ENCODE results near the gene RIPK4. TPM values are rescaled to one million over a fixed set of nuclear protein-coding genes. Genes with fewer than 3 reads are reported as not detected.

Gene RIPK4
- total RNA-seq, 1 experiment from 2014 or later: not detected

DNA sequence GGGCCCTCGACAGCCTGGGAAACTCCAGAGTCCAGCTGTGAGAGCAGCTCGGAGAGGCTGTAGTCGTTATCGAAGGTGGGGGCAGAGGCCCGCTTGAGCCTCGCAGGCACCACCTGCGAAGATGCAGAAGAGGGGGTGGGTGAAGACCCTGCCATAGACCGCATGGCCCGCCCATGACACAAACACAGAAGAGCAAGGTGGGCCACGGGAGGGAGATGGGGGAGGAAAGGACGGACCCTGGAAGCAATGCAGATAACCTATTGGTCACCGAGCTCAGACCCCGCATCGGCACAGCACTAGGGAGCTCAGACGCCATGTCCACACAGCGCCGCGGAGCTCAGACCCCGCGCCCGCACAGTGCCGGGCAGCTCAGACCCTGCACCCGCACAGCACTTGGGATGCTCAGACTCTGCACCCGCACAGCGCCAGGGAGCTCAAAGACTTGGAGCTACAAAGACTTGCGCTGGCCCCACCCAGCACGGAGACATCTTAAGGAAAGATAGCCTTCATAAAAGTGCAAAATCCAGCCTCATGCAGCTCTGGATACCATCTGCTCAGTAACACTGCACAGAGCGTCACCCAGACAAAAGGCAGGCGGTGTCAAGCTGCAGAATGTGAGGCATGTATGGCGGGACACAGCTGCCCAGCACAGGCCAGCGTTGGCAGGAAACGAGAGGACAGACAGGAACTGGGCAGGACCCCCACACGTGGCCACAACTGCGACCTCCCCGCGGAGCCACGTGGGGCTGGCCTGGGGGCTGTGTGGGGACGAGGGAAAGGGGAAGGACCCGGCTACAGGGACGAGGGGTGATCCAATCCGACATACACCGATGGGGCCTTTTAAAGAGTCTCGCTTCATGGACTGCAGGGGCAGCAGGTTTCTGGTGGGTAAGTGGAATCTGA, 22.6 kb downstream of the RIPK4 start:
- no peak for DNase-seq (ENCODE audit: low spot score)
- in situ Hi-C loops (cut with HindIII; ENCODE audit: low sequenced_read_pairs): no loop called here

DNA sequence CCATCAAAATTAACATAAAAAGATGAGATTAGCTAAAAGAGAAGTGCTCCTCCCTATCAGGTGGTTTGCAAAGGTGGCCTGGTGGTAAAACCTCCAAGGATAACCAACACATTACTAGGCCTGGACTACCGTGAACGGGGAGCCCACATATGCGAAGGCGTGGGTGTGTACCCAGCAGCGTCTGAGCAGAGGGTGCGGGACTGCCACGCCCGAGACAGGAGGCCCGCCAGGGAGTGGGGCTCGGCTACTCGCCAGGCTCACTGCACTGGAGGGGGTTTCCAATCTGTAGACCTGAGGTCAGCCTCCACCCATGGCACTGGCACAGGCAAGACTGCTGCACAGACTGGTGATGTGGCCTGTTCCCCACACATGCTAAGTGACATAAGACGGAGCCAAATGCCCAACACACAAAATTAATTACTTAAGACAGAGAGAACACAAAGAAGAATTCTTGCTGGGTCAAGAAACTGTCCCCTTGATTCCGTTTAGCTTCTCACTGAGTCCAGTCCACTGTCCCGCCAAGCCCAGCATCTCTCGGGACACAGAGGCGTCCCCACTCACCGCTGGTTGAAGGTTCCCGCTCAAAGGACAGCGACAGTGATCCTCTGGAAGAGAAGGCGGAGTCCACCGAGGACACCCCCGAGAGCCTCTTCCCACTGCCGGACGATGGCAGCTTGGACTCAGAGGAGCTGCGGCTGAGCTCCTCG, 23.4 kb downstream of the RIPK4 start:
- in situ Hi-C loops (cut with HindIII; ENCODE audit: low sequenced_read_pairs): no loop called here
- no peak for DNase-seq (ENCODE audit: low spot score)

DNA sequence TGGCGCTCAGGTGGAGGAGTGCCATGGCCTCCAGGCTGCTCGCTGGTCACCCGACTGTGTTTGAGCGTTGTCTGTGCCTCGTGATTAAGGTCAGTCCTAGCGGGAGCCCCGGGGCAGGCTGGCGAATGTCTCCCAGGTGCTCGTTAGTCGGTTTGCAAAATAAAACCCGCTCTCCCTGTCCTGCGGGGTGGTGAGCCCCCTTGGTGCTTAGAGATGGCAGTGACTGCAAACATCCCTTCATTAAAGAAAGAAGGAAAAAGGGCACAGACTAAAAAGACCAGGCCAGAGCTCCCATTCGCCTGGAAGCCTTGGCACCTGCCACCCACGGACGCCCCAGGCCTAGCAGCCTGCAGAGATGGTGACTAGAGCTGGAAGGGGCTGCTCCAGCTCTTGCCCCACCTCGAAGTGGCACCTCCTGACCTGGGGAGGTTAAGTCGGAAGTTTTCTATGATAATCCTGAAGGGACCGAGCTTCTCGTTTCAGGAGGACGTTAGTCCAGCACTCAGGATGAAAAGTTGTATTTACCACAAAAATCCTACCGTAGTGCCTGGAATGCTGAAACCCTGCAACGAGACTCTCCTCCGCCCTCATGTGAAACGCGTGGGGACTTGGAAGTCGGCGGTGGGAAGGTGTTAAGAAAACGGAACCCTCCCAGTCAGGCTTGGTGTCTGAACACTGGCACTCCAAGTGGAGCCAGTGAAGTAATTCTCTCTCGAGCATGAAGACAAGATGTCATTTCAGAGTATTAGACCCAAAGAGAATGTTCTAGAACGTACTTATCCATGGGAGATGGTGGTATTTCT, 24.6 kb downstream of the RIPK4 start:
- in situ Hi-C loops (cut with HindIII; ENCODE audit: low sequenced_read_pairs): no loop called here
- DNase-seq (ENCODE audit: low spot score): no peak

DNA sequence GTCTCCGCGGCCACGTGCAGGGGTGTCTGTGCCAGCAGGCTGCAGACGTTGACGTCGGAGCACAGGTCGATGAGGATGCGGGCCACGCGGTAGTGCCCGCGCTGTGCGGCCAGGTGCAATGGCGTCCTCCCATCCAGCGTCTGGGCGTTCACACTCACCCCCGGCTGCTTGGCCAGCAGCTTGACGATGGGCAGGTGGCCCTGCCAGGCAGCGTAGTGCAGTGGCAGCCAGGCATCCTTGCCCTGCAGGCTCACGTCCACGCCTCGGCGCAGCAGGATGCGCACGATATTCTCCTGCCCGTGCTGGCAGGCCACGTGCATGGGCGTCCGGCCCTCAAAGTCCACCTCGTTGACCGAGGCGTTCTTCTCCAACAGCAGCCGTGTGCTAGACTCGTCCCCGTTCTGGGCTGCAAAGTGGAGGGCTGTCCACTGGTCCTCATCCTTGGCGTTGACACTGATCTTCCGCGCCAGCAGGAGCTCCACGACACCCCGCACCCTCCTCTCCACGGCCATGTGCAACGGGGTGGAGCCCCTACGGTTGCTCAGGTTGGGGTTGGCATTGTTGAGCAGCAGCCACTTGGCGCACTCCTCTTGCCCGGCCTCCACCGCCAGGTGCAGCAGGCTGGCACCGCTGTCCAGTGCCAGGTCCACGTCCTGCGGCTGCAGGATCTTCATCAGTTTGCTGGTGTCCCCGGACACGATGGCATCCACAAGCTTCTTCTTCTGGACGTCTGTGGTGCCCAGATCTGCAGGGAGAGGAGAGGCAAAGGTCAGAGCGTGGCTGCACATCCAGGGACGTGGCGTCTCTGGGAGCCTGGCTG, 25.4 kb downstream of the RIPK4 start:
- no peak for DNase-seq (ENCODE audit: low spot score)

DNA sequence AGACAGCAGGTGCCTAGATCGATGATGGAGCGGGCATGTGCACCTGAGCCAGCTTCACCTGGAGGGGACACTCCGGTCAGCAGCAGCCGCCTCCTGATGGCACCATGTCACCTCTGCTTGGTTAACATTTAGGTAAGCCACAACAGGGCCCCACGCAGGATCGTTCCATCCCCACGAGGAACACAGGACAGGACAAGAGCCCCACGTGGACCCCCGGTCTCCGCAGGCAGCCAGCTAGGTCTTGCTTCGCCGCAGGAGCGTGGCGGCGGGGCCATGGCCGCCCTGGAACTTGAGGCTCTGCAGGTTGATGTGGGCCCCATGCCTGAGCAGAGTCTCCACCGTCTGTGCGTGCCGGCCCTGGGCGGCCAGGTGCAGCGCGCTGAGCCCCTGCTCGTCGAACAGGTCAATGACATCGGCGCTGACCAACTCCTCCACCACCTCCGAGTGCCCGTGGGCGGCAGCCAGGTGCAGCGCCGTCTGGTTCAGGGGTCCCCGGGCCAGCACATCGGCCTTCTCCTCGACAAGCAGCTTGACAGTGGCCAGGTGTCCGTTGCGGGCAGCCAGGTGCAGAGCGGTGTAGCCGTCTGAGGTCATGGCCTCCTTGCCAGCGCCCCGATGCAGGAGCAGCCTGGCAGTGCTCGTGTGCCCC, 26.1 kb downstream of the RIPK4 start:
- in situ Hi-C loops (cut with HindIII; ENCODE audit: low sequenced_read_pairs): no loop called here

More for the DNA sequence above, 25.4 kb downstream of the RIPK4 start:
- in situ Hi-C loops (cut with HindIII; ENCODE audit: low sequenced_read_pairs): no loop called here

DNA sequence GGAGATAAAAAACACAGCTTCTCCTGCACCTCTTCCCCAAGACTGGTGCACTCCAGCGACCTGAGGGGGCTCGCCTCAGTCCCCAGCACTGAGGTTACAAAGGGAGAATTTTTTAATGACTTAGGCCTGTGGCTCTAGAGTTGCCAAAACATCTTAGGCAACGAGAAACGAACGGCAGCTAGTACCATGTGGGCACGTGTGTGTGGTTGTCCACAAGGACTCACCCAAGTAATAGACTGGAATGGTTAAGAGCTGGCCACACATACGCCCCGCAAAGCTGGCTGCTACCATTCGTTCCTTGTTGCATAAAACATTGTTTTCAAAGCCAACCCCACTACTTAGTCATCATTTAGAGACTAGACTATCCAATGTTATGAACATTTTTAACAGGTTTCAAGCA, 26.9 kb downstream of the RIPK4 start:
- in situ Hi-C loops (cut with HindIII; ENCODE audit: low sequenced_read_pairs): no loop called here
- DNase-seq (ENCODE audit: low spot score): no peak

More for the DNA sequence above, 26.1 kb downstream of the RIPK4 start:
- no peak for DNase-seq (ENCODE audit: low spot score)

DNA sequence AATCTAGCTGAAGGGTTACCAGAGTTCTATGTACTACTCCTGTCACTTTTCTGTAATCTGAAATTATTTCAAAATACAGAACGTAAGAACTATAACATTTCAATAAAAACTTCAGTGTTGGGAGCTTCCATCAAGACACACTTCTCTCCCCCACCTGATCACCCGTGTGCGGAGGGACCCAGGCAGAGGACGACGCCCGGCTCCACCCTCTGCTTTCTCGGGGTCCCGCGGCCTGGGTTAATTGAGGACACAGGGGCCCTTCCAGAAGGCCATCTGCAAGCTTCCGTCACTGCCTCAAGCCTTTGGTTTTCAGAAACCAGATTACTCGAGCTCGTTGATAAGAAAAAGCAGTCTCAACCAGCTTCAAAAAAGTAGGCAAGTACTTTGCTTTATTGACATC, 27.8 kb downstream of the RIPK4 start:
- in situ Hi-C loops (cut with HindIII; ENCODE audit: low sequenced_read_pairs): no loop called here
- DNase-seq (ENCODE audit: low spot score): no peak

DNA sequence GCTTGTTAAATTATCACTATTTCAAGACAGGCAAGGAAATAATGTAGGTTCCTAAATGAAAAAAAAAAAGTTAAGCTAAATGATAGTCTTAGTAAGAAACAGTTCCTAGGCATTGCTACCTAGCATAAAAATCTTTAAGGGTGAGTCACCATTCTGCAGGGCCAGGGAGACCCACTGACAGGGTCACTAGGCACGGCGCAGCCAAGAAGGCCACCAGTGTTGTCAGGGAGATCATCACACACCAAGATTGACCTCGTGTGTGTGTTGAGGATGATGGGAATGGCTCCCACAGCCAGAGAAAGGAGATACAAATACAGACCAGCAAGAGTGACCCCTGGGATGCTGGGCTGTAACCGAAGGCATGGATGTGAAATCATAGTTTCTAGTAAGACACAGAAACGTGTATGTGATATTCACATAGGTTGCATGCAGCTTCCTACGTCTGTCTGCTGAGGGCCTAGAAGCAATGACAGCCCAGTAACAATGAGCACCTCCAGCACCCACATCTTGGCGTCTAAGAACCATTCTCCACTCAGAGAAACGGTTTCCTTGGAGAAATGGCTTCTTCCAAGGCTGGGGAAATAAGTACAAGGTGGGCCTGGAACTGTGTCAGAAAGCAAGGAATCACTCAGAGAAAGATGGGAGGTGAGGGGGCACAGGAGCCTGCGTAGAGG, 29.1 kb downstream of the RIPK4 start:
- in situ Hi-C loops (cut with HindIII; ENCODE audit: low sequenced_read_pairs): no loop called here
- no peak for DNase-seq (ENCODE audit: low spot score)

DNA sequence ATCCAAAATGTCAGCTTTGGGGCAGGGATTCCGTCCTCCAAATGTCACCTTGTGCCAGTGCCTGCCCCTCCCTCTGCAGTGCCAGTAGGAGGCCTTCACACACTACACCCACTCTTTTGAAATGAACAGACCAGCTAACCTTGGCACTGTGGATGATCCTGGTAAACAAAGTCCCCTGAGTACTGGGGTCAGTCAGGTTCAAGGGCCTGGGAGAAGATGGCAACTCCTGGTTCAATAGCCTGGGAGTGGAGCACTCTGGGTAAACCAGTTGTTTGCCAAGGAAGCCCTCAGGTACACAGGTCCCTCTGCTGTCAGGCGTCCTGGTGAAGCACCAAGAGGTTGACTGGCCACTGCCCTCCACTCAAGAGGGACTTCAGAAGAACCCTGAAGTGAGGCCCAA, 30.4 kb downstream of the RIPK4 start:
- in situ Hi-C loops (cut with HindIII; ENCODE audit: low sequenced_read_pairs): no loop called here

DNA sequence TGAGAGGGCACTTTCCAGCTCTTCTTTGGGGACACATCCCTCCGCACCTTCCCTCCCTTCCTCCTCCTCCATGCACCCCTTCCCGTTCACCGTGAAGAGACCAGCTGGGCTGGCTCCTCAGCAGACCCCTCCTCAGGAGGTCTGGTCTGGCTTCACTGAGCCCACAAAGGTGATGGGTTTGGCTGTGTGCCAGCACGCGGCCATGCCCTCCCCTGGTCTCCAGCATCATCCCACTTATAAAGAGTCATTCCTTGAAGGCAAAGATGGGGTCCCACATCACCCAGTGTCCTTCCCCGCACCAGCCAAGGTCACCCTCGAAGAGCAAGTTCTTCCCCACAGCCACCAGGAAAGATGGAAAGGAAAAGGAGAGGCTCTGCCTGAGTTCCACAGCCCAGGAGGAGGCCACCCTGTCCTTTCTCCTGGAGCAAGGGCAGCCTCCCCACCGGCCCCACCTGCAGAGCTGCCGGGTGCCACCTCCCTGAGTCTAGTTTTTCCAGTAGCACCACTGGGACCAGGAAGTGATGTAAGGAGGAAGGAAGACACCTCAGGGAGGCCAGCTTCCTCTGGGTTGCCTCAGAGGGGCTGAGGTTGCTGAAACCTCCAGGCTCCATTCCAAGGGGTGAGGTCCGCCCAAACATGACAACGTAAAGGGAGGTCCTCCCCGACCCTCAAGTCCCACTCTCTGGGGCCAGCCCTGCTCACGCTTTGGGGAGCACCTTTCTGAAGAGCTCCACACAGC, 32.7 kb downstream of the RIPK4 start:
- DNase-seq (ENCODE audit: low spot score): no peak
- in situ Hi-C loops (cut with HindIII; ENCODE audit: low sequenced_read_pairs): no loop called here

More for the DNA sequence above, 30.4 kb downstream of the RIPK4 start:
- no peak for DNase-seq (ENCODE audit: low spot score)

DNA sequence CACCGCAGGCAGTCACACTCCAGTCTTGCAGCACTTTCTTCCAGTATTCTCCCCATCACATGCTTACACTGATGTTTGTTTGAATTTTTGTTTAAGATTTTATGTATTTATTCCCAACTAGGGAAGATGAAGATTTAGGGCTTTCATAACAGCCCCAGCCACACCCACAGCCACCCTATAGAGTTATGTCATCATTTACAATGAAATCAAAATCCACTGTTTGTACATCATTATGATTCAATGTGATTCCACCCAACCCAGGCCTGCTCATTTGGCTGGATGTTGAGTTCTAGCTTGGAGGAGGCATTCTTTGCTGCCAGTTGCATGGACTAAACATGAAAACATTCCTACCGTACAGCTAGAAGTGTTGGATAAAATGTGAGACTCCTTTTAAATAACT, 35.8 kb downstream of the RIPK4 start:
- in situ Hi-C loops (cut with HindIII; ENCODE audit: low sequenced_read_pairs): no loop called here
- no peak for DNase-seq (ENCODE audit: low spot score)

DNA sequence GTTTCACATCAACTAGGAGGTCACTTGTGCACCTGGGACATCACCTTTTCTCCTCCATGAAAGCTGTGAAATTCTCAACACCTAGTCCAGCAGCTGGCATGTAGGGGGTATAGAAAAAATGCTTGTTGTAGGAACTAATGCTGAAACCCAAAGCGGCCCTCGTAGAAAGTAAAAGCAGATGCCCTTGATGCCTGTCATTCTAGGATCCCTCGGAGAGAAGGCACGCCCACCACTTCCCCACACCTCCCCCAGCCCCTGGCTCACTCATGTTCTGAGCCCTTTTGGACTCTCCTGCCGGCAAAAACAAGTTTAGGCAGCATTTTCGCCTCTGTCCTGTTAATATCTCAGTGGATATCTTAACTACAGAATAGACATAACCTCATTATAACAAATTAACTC, 36.5 kb downstream of the RIPK4 start:
- in situ Hi-C loops (cut with HindIII; ENCODE audit: low sequenced_read_pairs): no loop called here
- no peak for DNase-seq (ENCODE audit: low spot score)

DNA sequence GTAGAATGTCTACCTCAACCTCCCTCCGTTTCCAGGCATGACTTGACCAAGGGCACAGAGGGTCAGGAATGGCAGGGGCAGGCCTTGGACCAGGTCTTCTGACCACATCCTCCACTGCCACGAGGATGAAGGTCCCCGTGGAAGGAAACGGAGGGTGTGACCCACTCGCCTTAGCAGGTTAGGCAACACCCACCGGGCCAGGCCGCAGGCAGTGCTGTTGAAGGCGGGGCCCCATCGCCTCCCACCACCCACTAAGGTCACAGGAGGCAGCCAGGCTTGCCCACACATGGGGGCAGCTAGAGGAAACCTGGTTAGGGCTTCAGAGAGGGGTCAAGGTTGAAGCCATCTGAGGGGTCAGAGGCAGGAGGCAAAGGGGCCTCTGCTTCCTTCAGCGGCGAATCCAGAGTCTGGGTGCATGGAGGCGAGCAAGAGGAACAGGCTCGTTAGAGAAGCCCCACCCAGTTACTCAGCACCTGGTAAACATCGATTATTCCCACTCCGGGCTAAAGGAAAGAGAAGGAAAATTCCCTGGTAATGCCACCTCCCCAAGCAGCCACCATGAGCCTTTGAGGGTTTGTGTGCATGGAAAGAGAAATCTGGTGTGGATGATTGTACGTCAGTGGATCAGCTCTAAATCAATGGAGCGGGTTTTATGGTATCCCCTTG, 37.0 kb downstream of the RIPK4 start:
- DNase-seq (ENCODE audit: low spot score): no peak
- in situ Hi-C loops (cut with HindIII; ENCODE audit: low sequenced_read_pairs): no loop called here

DNA sequence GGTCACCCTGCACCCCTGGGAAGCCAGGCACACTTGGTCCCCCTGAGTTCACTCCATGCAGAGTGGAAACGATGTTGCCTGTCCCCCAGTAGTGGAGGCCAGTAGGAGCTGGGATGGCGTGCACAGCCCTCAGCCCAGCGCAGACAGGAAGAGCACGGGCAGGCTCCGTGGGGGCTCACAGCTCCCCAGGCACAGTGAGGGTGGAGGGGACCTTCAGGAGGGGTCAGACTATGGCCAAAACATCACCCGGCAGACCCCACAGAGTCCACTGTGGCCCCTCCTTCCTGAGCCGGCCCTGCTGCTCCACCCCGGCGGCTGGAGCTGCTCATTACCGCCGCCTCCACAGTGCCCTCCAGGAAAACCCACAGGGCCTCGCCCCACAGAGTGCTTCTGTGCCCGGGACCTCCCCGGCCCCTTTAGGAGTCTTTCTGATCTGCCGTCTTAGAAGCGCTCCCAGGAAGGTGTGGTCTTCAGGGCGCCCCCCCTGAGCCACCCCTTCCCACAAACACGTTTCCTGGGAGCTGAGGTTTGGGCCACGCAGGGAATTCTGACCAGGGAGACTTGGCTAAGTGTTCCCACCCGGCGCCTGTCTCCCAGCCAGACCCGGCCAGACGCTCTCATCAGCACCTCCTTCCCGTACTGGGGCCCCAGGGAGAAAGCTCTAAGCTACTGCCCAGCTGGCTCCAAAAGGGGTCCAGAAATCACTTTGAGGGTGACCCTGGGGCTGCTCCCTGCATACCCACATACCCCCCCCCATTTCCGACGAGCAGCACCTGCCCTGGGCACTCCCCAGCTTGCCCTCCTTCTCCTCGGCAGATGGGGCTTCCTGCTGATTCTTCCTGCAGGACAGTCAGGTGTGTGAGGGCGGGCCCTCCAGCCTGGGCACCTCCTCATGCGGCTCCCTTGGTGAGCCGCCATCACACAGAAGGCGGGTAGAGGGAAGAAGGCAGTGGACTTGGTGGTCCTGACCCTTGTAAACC, 38.8 kb downstream of the RIPK4 start:
- no peak for DNase-seq (ENCODE audit: low spot score)
- in situ Hi-C loops (cut with HindIII; ENCODE audit: low sequenced_read_pairs): no loop called here

DNA sequence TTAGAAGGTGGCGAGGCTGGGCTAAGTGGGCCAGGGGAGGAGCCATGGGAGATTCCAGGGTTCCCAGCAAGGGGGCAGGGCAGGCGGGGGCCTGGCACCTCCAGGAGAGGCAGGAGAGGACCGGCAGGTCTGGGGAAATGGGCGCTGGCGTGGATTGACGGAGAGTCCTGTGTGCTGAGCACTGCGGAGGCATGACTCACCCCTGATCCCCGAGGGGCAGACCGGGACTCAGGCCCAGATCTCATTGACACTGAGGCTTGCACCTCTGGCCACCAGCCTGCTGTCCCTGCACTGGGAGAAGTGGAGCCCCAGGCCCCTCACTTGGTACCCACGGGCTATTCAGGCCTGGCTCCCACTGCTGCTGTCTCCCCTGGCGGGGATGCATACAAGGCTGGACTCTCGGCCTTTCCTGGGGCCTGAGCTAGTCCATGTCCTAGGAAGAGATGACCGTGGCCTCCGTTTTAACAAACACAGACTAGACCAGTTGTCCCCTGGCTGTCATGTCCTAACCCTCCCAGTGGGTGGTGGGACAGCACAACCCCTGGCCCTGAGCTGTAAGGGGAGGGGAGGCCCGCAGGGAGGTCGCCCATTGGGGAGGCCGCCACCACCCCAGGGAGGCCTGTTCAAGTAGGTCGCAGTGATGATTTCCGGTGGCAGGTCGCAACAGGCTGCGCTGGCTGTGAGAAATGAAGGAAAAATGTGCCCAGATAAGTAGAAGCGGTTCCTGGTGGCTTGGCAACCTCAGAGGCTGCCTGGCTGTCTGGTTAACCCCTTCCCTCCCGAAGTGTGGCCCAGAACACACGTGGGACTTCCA, 39.7 kb downstream of the RIPK4 start:
- in situ Hi-C loops (cut with HindIII; ENCODE audit: low sequenced_read_pairs): no loop called here
- DNase-seq (ENCODE audit: low spot score): no peak
